ENCODE results near the gene PTPRG.
A peak's percentile ranks its signal among the peaks of the same experiment; 100 is the strongest.
"Not testable (repeated sequence)": the region's sequence is repeated elsewhere in the genome, so short reads cannot be mapped to it uniquely, and the experiment has no call there.

Gene PTPRG

DNA sequence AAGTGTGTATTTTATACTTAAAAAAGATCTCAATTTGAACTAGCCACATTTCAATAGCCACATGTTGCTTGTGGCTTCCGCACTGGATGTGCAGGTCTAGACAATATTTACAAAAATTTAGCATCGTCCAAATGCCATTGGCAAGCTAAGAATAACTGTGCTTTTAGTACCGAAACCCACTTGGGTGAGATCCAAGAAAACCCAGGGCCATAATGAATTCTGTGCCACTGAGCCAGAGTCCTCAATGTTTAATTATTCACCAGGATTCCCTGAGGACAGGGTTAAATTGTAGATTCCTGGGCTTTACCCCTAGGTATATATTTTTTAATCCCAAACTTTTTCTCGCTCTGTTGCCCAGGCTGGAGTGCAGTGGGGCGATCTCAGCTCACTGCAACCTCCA, 22.9 kb upstream of the PTPRG start:
- Mint-ChIP-seq H3K9me3 (peaks cover 0 to 5% of the 10 kb centered on the region in 2 donors), H3K4me3 (no peak overlapping the region)

DNA sequence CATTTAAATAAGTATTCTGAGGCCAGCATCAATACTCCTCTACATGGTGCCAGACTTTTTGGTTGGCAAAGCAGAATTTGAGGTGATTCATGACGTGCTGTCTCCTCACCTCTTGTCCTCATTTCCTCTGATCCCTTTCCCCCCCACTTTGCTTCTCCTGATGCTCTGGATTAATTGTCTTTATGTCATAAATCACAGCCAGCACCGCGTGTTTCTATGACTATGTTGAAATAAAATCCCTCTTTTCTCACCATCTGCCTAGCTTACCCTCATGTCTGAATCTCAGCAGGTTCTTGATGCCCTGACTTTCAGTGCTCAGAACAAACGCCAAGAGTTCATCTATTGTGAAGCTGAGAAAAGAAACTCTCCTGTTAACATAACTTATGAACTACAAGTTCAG, 19.7 kb upstream of the PTPRG start:
- Mint-ChIP-seq H3K36me3 (ENCODE audit: insufficient read depth) (no peaks in the 10 kb centered on the region), H3K4me1 (ENCODE audit: low read depth in 2 of 2) (no peaks in the 10 kb centered on the region), H3K9me3 (peaks cover 0 to 4% of the 10 kb centered on the region in 2 donors), H3K4me3 (no peak overlapping the region), H3K27ac (no peak overlapping the region), H3K27me3 (no peaks in the 10 kb centered on the region)
- ATAC-seq (replicated peaks) = no peak
- DNase-seq = no peak

More for the DNA sequence above, 22.9 kb upstream of the PTPRG start:
- no peaks in the 10 kb centered on the region for H3K27me3 Mint-ChIP-seq
- no peaks in the 10 kb centered on the region for H3K4me1 Mint-ChIP-seq (ENCODE audit: low read depth in 2 of 2)
- no peak overlapping the region for H3K27ac Mint-ChIP-seq
- H3K36me3 Mint-ChIP-seq (ENCODE audit: insufficient read depth) = no peaks in the 10 kb centered on the region
- no peak for ATAC-seq (replicated peaks)
- DNase-seq = no peak

DNA sequence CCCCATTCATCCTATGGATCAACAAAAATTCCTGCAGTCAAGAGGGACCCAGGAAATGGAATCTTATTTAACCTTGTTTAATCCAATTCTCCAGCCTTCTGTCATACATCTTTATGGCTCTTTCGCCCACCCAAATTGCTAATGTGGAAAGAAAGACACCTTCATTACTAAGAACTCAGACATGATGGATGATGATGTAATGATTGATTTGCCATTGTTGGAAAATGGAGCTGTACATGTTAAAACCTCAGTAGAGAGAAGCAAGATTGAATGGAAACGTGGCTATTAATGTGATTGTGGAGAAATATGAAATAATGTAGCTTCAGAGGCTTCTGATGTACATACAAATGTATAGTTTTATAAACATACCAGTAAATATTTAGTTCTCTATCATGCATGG, 15.7 kb upstream of the PTPRG start:
- DNase-seq (no peak), ATAC-seq (replicated peaks) (no peak)
- Mint-ChIP-seq H3K9me3 (peaks cover 0 to 7% of the 10 kb centered on the region in 2 donors), H3K27ac (no peak overlapping the region), H3K4me1 (ENCODE audit: low read depth in 2 of 2) (no peaks in the 10 kb centered on the region), H3K4me3 (no peak overlapping the region), H3K27me3 (no peaks in the 10 kb centered on the region), H3K36me3 (ENCODE audit: insufficient read depth) (no peaks in the 10 kb centered on the region)

DNA sequence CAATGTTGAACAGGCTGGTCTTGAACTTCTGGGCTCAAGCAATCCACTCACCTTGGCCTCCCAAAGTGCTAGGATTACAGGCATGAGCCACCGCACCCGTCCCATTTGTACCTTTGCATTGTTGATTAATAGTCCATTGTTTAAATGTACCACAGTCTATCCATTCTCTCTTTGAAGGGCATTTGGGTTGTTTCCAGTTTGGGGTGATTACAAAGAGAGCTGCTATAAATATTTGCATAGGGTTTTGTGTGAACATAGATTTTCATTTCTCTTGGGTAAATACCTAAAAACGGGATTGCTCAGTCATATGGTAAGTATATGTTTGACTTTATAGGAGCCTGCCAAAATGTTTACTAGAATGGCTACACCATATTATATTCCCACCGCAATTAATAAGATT, 13.7 kb upstream of the PTPRG start:
- Mint-ChIP-seq H3K36me3 (ENCODE audit: insufficient read depth) (no peaks in the 10 kb centered on the region), H3K4me3 (no peak overlapping the region), H3K27ac (no peak overlapping the region), H3K4me1 (ENCODE audit: low read depth in 2 of 2) (no peaks in the 10 kb centered on the region), H3K27me3 (no peaks in the 10 kb centered on the region), H3K9me3 (peaks cover 0 to 3% of the 10 kb centered on the region in 2 donors)
- no peak for DNase-seq
- ATAC-seq (replicated peaks) = no peak

DNA sequence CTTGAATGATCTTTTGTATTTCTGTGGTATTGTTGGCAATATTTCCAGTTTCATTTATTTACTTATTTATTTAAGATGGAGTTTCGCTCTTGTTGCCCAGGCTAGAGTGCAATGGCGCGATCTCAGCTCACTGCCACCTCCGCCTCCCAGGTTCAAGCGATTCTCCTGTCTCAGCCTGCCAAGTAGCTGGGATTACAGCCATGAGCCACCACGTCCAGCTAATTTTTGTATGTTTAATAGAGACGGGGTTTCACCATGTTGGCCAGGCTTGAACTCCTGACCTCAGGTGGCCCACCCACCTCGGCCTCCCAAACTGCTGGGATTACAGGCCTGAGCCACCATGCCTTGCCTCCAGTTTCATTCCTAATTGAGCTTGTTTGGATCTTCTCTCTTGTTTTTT, 8.7 kb upstream of the PTPRG start:
- not testable (repeated sequence) for ATAC-seq (replicated peaks); H3K4me3 Mint-ChIP-seq; H3K36me3 Mint-ChIP-seq (ENCODE audit: insufficient read depth); H3K4me1 Mint-ChIP-seq (ENCODE audit: low read depth in 2 of 2); H3K27ac Mint-ChIP-seq; DNase-seq; H3K9me3 Mint-ChIP-seq
- peaks cover 4 to 18% of the 10 kb centered on the region in 2 donors for H3K27me3 Mint-ChIP-seq

DNA sequence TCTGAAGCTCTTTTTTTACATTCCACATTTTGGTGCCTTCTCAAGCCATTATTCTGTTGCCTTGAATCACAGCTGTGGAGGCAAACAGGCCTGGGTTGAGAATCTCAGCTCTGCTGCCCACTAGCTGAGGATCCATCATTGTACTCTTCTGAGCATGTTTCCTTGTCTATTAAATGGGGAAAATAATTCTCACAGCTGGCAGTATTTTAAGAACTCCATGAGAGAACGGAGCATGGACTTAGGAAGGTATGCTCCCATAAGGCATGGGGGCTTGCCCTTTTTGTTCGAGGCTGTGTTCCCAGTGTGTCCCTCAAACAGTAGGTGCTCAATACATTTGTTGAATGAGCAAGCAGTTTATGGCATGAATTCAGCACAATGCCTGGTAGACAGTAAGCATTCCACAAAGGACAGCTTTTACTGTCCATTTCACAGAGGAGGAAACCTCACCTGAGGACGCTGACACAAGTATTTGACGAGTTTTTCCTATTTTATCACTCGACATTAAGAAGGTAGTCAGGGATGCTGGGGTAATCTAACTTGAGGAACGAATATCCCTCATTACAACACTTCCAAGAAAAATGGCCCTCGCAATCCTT, 2.1 kb upstream of the PTPRG start:
- ATAC-seq (replicated peaks) = no peak
- Mint-ChIP-seq H3K27ac (no peak overlapping the region), H3K27me3 (peaks cover 44 to 78% of the 10 kb centered on the region in 2 donors)

DNA sequence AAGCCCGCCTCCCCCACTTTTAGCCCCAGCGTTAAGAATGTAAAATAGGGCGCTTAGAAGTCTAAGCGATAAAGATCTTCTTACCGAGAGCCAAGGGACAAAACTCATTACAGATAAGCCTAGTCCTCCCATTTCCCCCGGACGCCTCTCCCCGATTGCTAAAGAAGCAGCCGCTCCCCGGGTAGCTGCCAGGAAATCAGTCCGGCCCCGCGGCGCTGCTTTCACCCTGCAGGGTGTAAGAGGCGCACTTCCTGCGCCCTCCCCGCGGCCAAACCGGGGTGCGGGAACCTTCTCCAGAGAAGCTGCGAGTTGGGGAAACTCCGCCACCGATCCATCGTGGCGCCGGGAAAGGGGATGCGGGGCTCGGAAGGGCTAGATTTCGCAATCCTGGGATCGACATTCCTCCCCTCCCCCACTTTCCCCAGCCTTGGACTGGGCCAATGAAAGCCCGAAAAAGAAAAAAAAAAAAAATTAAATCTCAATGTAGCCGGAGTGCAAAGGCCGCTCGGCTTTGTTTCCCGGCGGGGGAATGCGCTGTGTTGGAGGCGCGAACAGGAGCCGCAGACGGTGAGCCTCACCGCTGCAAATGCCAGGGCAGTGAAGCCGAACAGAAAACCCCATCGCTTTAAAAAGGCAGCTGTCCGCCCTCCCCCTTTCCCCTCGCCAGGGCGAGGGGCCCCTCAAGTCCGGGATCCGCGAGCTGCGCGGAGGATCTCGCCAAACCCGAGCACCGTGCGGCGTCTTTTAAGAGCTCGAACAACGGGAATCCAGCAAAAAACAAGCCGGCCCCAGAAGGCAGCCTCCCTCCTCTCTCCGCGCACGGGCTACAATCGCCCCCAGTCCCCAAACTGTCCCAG, 626 bp upstream of the PTPRG start:
- no peak for DNase-seq
- peaks cover 52 to 83% of the 10 kb centered on the region in 2 donors for H3K27me3 Mint-ChIP-seq
- no peak for ATAC-seq (replicated peaks)
- H3K9me3 Mint-ChIP-seq = peaks cover 4 to 7% of the 10 kb centered on the region in 2 donors
- H3K4me1 Mint-ChIP-seq (ENCODE audit: low read depth in 2 of 2) = peaks cover 0 to 5% of the 10 kb centered on the region in 2 donors
- H3K27ac Mint-ChIP-seq = no peak overlapping the region
- H3K36me3 Mint-ChIP-seq (ENCODE audit: insufficient read depth) = no peaks in the 10 kb centered on the region
- peak overlapping the region in 1 of 2 donors; percentile 41 for H3K4me3 Mint-ChIP-seq

More for the DNA sequence above, 2.1 kb upstream of the PTPRG start:
- Mint-ChIP-seq H3K9me3 (peaks cover 4 to 7% of the 10 kb centered on the region in 2 donors), H3K4me1 (ENCODE audit: low read depth in 2 of 2) (peaks cover 0 to 4% of the 10 kb centered on the region in 2 donors), H3K4me3 (no peak overlapping the region), H3K36me3 (ENCODE audit: insufficient read depth) (no peaks in the 10 kb centered on the region)
- DNase-seq = no peak

DNA sequence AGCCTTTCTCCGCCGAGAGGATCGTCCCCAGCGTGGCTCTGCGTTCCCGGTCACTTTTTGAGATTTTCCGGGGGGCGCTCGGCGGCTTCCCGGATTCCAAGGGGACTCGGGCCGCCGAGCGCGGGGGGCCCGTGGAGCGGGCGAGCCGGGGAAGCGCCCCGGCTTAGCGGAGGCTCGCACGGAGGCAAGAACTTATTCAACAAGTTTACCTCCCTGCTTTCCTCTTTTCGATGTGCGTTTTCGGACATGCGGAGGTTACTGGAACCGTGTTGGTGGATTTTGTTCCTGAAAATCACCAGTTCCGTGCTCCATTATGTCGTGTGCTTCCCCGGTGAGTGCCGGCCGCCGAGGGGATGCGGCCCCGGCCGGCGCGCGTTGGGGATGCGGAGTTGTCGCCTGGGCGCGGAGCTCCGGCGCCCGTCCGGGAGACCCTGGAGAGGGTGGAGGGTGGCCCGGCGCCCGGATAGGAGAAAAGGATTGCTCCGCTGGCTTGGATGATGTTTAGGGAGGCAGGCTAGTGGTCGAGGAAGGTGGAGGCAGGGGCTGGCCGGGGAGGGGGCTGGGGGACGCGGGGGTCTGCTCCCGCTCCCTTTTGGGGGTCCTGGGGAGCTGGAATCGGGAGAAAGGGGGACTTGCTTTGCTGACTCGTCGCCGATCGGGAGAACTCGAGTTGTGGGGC, 810 bp downstream of the PTPRG start:
- ATAC-seq (replicated peaks) (no peak), DNase-seq (no peak)
- Mint-ChIP-seq H3K36me3 (ENCODE audit: insufficient read depth) (no peaks in the 10 kb centered on the region), H3K4me1 (ENCODE audit: low read depth in 2 of 2) (peaks cover 0 to 5% of the 10 kb centered on the region in 2 donors), H3K9me3 (no peaks in the 10 kb centered on the region), H3K27ac (no peak overlapping the region), H3K27me3 (peaks cover 52 to 70% of the 10 kb centered on the region in 2 donors), H3K4me3 (no peak overlapping the region)

DNA sequence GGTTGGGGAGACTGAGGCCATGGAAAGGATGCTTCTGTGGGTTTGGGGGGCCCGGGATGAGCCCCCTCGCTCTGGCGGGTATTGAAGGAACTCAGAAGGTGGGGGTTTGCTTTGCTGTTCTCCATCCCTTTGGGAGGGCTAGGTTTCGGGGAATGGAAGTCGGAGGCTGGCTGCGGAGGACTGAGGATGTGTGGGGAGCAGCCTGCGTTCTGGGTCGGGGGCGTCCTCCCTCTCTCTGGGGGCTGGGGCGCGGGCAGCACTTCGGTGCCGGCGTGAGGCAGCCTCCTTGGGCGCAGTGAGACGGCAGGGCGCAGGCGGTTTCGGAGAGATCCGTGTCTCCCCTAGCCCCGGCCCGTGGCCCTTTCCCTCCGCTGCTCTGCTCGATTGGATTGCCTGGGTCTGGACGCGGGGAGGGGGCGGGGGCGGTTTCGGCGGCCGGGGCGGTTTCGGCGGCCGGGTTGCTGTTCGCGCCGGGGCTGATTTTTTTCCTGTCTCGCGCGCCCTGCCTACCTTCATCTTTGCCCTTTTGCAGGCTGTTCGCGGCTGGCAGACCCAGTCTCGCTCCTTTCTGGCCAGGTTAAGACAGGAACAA, 1.4 kb downstream of the PTPRG start:
- no peak for ATAC-seq (replicated peaks)
- no peak overlapping the region for H3K27ac Mint-ChIP-seq
- H3K9me3 Mint-ChIP-seq = no peaks in the 10 kb centered on the region
- H3K4me3 Mint-ChIP-seq = no peak overlapping the region
- peaks cover 47 to 64% of the 10 kb centered on the region in 2 donors for H3K27me3 Mint-ChIP-seq
- H3K36me3 Mint-ChIP-seq (ENCODE audit: insufficient read depth) = no peaks in the 10 kb centered on the region
- H3K4me1 Mint-ChIP-seq (ENCODE audit: low read depth in 2 of 2) = peaks cover 0 to 5% of the 10 kb centered on the region in 2 donors
- no peak for DNase-seq

DNA sequence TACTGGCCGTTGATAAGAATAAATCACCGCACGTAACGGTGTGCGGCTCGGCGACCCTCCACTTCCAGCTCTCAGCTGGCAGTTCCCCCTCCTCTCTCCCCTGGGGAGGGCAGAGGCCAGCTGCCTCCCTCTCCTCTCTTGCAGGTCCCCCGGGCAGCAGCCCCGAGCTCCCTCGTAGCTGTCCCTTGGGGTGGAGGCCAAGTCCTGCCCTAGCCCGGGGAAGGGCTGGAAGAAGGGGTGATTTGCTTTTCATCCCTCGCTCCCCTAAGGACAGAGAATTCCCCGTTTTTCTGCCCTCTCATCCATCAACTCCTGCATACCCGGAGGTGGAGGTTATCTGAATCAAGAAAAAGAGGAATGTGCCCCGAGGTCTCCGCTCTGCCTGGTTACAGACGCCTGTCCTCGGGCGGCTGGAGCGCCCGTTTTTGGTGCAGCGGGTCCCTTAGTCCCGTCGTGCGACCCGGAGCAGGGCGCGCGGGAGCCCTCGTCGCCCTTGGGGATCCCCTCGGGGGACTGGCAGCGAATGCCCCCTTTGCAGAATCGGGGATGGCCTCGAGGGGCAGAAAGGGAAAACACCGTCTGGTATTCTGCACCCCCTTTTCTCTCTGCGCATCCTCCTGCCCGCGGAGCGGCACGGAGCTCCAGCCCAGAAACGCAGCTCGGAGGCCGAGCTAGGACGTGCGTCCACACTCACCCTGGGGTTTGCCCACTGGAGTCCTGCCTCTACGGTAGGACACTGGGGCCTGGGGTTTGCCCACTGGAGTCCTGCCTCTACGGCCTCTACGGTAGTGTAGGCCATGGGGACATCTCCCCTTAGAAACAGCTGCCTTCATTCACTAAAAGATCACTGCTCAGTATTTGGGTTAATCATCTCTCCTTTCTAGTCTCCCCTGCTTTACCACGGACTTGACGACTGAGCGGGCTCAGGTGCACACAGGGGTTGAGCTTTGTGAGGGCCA, 2.2 kb downstream of the PTPRG start:
- DNase-seq (no peak), ATAC-seq (replicated peaks) (no peak)
- H3K9me3 Mint-ChIP-seq = no peaks in the 10 kb centered on the region
- H3K27me3 Mint-ChIP-seq = peaks cover 44 to 57% of the 10 kb centered on the region in 2 donors
- peaks cover 0 to 5% of the 10 kb centered on the region in 2 donors for H3K4me1 Mint-ChIP-seq (ENCODE audit: low read depth in 2 of 2)
- H3K4me3 Mint-ChIP-seq = no peak overlapping the region
- H3K36me3 Mint-ChIP-seq (ENCODE audit: insufficient read depth) = no peaks in the 10 kb centered on the region
- no peak overlapping the region for H3K27ac Mint-ChIP-seq

DNA sequence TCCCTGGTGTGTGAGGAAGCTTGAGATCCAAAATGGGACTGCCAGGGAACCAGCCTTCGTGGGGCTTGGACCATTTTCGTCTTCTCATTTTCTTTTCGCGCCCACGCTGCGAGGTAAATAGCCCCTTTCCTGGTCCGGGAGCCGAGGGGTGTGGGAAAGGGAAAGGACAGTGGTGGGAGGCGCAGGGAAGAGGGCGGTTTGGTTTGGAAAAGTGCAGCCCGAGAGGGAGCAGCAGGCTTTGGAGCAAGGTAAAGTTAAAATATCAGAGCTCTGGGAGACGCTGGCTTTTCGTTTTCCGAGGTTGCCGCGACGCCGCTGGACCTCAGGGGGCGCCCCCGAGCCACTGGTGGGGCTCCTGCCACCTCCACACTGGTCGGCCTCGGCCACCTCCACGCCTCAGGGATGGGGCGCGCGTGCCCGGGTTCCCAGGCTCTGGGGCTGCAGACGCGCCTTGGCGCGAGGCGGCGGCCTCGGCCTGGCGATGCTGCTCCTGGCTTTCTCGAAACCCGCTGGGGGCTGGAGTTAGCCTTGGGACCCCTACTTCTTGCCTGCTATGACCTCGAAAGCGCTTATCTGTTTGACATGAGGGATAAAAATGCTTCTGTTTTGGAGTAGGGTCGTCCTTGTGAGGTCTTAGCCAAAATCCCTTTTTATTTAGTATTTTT, 3.2 kb downstream of the PTPRG start:
- DNase-seq = no peak
- H3K4me3 Mint-ChIP-seq = no peak overlapping the region
- no peak for ATAC-seq (replicated peaks)
- peaks cover 0 to 5% of the 10 kb centered on the region in 2 donors for H3K4me1 Mint-ChIP-seq (ENCODE audit: low read depth in 2 of 2)
- H3K36me3 Mint-ChIP-seq (ENCODE audit: insufficient read depth) = no peaks in the 10 kb centered on the region
- H3K9me3 Mint-ChIP-seq = no peaks in the 10 kb centered on the region
- H3K27ac Mint-ChIP-seq = no peak overlapping the region
- H3K27me3 Mint-ChIP-seq = peaks cover 35 to 48% of the 10 kb centered on the region in 2 donors

DNA sequence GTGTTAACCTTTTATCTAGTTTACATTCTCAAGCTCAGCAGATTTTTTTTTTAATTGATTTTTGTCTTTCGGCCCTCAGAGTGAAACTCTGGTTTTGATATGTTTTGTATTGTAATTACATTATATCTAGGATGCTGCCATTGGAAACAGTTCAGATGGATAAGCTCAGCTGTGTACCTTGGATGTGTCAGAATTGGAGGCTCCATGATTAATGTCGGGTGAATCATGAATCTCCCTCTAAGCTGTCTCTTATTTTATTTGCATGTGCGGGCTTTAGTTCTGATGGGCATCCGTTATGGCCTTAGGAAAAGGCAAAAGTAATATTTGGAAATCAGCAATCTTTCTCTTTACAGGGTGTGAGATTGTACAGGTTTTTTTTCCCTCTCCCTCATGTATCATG, 4.2 kb downstream of the PTPRG start:
- no peak for ATAC-seq (replicated peaks)
- Mint-ChIP-seq H3K36me3 (ENCODE audit: insufficient read depth) (no peaks in the 10 kb centered on the region), H3K4me3 (no peak overlapping the region), H3K9me3 (no peaks in the 10 kb centered on the region), H3K27me3 (peaks cover 26 to 38% of the 10 kb centered on the region in 2 donors), H3K4me1 (ENCODE audit: low read depth in 2 of 2) (peaks cover 0 to 5% of the 10 kb centered on the region in 2 donors), H3K27ac (no peak overlapping the region)
- no peak for DNase-seq

Data from effector memory CD8-positive, alpha-beta T cell (primary cell).